ENCODE results near the gene PEX10.

PEX10 gene

DNA sequence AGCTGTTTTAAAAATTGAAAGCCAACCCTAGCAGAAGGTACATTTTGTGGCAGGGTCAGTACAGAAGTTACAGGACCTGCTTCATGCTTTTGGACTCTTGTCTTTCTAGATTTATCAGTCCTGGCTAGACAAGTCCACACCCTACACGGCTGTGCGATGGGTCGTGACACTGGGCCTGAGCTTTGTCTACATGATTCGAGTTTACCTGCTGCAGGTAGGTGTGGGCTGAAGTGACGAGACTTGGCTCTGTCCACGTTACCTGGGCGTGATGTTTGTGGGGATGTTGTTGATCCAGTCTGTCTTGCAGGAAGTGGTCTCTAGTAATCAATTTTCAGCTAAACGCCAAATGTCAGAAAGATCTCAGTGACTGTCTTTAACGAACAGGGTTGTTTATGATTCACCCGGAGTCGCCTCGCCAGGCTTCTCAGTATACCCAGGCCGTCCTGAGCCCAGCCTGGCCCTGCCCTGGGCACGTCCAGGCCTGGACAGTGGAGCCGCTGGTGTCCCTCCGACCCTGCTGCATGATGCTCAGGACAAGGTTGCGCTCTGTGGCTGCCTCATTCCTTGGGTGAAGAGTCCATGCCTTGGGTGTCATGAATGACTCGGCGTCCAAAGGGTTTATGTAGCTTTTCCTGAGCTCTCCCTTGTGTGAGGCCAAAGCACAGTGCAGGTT is 15.2 kb downstream of the PEX10 start:
- H3K9me3 ChIP-seq (ENCODE audit: control insufficient read depth in 2 of 2, low read length in 2 of 2), result no peaks in the 10 kb centered on the region
- H3K4me1 ChIP-seq (ENCODE audit: control insufficient read depth, insufficient read depth, low read length), result peaks cover 26% of the 10 kb centered on the region
- no peak overlapping the region for H3K9ac ChIP-seq (ENCODE audit: low read length in 2 of 2)
- peaks cover 51 to 63% of the 10 kb centered on the region in 2 donors for H3K36me3 ChIP-seq (ENCODE audit: control insufficient read depth in 2 of 2, insufficient read depth in 2 of 2, low read length in 2 of 2)
- H3K27me3 ChIP-seq (ENCODE audit: control insufficient read depth in 1 of 2, insufficient read depth in 2 of 2, low read length in 2 of 2), result no peaks in the 10 kb centered on the region
- no peak overlapping the region for H3K27ac ChIP-seq (ENCODE audit: low read length)
- H3K4me3 ChIP-seq (ENCODE audit: low read length in 2 of 2), result no peak overlapping the region

DNA sequence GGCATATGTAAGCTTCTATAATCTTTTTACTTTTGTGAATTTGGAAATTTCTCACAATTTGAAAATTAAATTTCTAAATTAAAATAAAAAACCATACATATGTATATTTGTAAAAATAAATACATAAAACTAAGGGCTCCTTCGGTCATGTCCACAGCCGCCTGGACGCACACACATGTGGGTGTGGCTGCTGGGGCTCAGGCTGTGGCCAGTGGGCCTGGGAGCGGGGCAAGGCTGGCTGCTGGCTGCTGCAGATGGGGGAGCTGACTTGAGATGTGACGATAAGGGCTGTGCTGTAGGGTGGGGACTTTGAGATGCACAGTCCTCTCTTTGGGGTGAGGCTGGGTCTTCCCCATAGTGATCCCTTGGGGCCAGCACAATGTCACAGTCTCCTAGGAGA is 15.9 kb downstream of the PEX10 start:
- Histone ChIP-seq H3K9me3 (ENCODE audit: control insufficient read depth in 2 of 2, low read length in 2 of 2) (no peaks in the 10 kb centered on the region), H3K27ac (ENCODE audit: low read length) (no peak overlapping the region), H3K9ac (ENCODE audit: low read length in 2 of 2) (no peak overlapping the region), H3K4me1 (ENCODE audit: control insufficient read depth, insufficient read depth, low read length) (peaks cover 27% of the 10 kb centered on the region), H3K4me3 (ENCODE audit: low read length in 2 of 2) (no peak overlapping the region), H3K36me3 (ENCODE audit: control insufficient read depth in 2 of 2, insufficient read depth in 2 of 2, low read length in 2 of 2) (peaks cover 45 to 57% of the 10 kb centered on the region in 2 donors), H3K27me3 (ENCODE audit: control insufficient read depth in 1 of 2, insufficient read depth in 2 of 2, low read length in 2 of 2) (no peaks in the 10 kb centered on the region)

- Histone ChIP-seq H3K36me3 (ENCODE audit: control insufficient read depth in 2 of 2, insufficient read depth in 2 of 2, low read length in 2 of 2) (peaks cover 45 to 56% of the 10 kb centered on the region in 2 donors), H3K9ac (ENCODE audit: low read length in 2 of 2) (no peak overlapping the region), H3K27me3 (ENCODE audit: control insufficient read depth in 1 of 2, insufficient read depth in 2 of 2, low read length in 2 of 2) (no peaks in the 10 kb centered on the region), H3K4me3 (ENCODE audit: low read length in 2 of 2) (no peak overlapping the region), H3K4me1 (ENCODE audit: control insufficient read depth, insufficient read depth, low read length) (peaks cover 30% of the 10 kb centered on the region), H3K9me3 (ENCODE audit: control insufficient read depth in 2 of 2, low read length in 2 of 2) (no peaks in the 10 kb centered on the region), H3K27ac (ENCODE audit: low read length) (no peak overlapping the region)
Measured at GRCh38 chr1:2396059-2396458, 16.3 kb downstream of the PEX10 start.

DNA sequence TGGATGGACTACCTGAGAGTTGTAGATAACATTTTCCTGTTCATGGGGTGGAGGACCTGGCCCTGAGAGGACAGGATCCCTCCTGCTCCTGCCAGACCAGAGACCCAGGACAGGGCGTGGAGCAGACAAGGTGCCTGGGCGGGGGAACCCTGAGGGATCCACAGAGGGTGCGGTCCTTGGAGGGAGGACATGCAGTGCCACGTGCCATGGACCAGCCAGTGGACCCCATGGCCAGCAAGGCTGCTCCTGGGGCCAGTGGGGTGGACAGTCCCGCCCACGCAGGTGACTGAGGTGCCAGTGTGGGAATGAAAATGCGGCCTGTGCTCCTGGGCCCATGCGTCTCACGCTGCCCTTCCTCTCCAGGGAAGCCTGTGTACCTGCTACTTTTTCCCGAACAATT is 17.1 kb downstream of the PEX10 start:
- Histone ChIP-seq H3K36me3 (ENCODE audit: control insufficient read depth in 2 of 2, insufficient read depth in 2 of 2, low read length in 2 of 2) (peaks cover 38 to 49% of the 10 kb centered on the region in 2 donors), H3K4me3 (ENCODE audit: low read length in 2 of 2) (no peak overlapping the region), H3K9me3 (ENCODE audit: control insufficient read depth in 2 of 2, low read length in 2 of 2) (no peaks in the 10 kb centered on the region), H3K27me3 (ENCODE audit: control insufficient read depth in 1 of 2, insufficient read depth in 2 of 2, low read length in 2 of 2) (no peaks in the 10 kb centered on the region), H3K27ac (ENCODE audit: low read length) (no peak overlapping the region), H3K9ac (ENCODE audit: low read length in 2 of 2) (no peak overlapping the region), H3K4me1 (ENCODE audit: control insufficient read depth, insufficient read depth, low read length) (peaks cover 37% of the 10 kb centered on the region)

- Histone ChIP-seq H3K4me1 (ENCODE audit: control insufficient read depth, insufficient read depth, low read length) (peaks cover 39% of the 10 kb centered on the region), H3K36me3 (ENCODE audit: control insufficient read depth in 2 of 2, insufficient read depth in 2 of 2, low read length in 2 of 2) (peaks cover 33 to 45% of the 10 kb centered on the region in 2 donors), H3K9ac (ENCODE audit: low read length in 2 of 2) (no peak overlapping the region), H3K9me3 (ENCODE audit: control insufficient read depth in 2 of 2, low read length in 2 of 2) (no peaks in the 10 kb centered on the region), H3K27me3 (ENCODE audit: control insufficient read depth in 1 of 2, insufficient read depth in 2 of 2, low read length in 2 of 2) (no peaks in the 10 kb centered on the region), H3K4me3 (ENCODE audit: low read length in 2 of 2) (no peak overlapping the region), H3K27ac (ENCODE audit: low read length) (no peak overlapping the region)
Measured at GRCh38 chr1:2394761-2395160, 17.6 kb downstream of the PEX10 start.

- Histone ChIP-seq H3K27me3 (ENCODE audit: control insufficient read depth in 1 of 2, insufficient read depth in 2 of 2, low read length in 2 of 2) (no peaks in the 10 kb centered on the region), H3K4me3 (ENCODE audit: low read length in 2 of 2) (no peak overlapping the region), H3K9ac (ENCODE audit: low read length in 2 of 2) (no peak overlapping the region), H3K27ac (ENCODE audit: low read length) (no peak overlapping the region), H3K36me3 (ENCODE audit: control insufficient read depth in 2 of 2, insufficient read depth in 2 of 2, low read length in 2 of 2) (peaks cover 28 to 39% of the 10 kb centered on the region in 2 donors), H3K9me3 (ENCODE audit: control insufficient read depth in 2 of 2, low read length in 2 of 2) (no peaks in the 10 kb centered on the region), H3K4me1 (ENCODE audit: control insufficient read depth, insufficient read depth, low read length) (peaks cover 39% of the 10 kb centered on the region)
Measured at GRCh38 chr1:2394220-2394619, 18.1 kb downstream of the PEX10 start.

DNA sequence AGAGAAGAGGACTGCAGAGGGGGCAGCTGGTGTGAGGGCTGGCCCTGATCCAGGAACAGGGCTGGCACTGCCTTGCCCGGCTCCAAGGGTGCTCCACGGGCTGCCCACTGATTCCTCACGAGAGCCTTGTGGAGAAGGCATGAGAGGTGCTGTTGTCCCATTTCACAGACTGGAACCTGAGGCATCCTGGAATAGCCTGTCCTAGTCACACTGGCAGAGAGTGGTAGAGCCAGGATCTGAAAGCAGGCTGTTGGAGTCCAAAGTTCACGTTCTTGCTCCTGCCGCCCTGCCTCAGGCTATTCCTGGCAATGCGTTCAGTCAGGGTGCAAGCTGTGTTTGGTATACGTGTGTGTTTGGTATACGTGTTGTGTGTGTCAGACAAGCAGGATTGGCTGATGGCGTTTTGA is 18.9 kb downstream of the PEX10 start:
- H3K4me1 ChIP-seq (ENCODE audit: control insufficient read depth, insufficient read depth, low read length), result peaks cover 39% of the 10 kb centered on the region
- peaks cover 22 to 34% of the 10 kb centered on the region in 2 donors for H3K36me3 ChIP-seq (ENCODE audit: control insufficient read depth in 2 of 2, insufficient read depth in 2 of 2, low read length in 2 of 2)
- no peak overlapping the region for H3K9ac ChIP-seq (ENCODE audit: low read length in 2 of 2)
- no peaks in the 10 kb centered on the region for H3K27me3 ChIP-seq (ENCODE audit: control insufficient read depth in 1 of 2, insufficient read depth in 2 of 2, low read length in 2 of 2)
- no peaks in the 10 kb centered on the region for H3K9me3 ChIP-seq (ENCODE audit: control insufficient read depth in 2 of 2, low read length in 2 of 2)
- H3K27ac ChIP-seq (ENCODE audit: low read length), result no peak overlapping the region
- no peak overlapping the region for H3K4me3 ChIP-seq (ENCODE audit: low read length in 2 of 2)

DNA sequence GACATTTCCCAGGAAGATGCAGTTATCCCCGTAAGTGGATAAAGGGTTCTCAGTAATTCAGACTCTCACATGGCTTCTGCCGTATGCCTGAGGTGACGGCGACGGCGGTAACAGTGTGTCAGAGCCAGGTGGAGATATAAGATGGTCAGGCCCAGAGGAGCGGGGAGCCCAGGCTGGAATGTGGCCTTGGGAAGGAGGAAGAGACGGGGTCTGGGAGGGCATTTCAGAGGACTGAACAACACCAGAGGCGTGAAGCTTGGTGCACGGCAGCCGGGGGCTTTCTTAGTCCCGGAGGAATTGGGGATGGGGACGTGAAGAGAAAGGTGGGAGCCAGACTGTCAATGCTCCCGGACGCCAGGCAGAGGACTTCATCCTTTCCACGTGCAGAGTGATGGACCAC is 19.7 kb downstream of the PEX10 start:
- peaks cover 19 to 30% of the 10 kb centered on the region in 2 donors for H3K36me3 ChIP-seq (ENCODE audit: control insufficient read depth in 2 of 2, insufficient read depth in 2 of 2, low read length in 2 of 2)
- H3K27ac ChIP-seq (ENCODE audit: low read length), result no peak overlapping the region
- no peaks in the 10 kb centered on the region for H3K27me3 ChIP-seq (ENCODE audit: control insufficient read depth in 1 of 2, insufficient read depth in 2 of 2, low read length in 2 of 2)
- peak overlapping the region; percentile 73 to 76 for H3K9ac ChIP-seq (ENCODE audit: low read length in 2 of 2)
- no peaks in the 10 kb centered on the region for H3K9me3 ChIP-seq (ENCODE audit: control insufficient read depth in 2 of 2, low read length in 2 of 2)
- H3K4me1 ChIP-seq (ENCODE audit: control insufficient read depth, insufficient read depth, low read length), result peaks cover 39% of the 10 kb centered on the region
- H3K4me3 ChIP-seq (ENCODE audit: low read length in 2 of 2), result peak overlapping the region; percentile 90

DNA sequence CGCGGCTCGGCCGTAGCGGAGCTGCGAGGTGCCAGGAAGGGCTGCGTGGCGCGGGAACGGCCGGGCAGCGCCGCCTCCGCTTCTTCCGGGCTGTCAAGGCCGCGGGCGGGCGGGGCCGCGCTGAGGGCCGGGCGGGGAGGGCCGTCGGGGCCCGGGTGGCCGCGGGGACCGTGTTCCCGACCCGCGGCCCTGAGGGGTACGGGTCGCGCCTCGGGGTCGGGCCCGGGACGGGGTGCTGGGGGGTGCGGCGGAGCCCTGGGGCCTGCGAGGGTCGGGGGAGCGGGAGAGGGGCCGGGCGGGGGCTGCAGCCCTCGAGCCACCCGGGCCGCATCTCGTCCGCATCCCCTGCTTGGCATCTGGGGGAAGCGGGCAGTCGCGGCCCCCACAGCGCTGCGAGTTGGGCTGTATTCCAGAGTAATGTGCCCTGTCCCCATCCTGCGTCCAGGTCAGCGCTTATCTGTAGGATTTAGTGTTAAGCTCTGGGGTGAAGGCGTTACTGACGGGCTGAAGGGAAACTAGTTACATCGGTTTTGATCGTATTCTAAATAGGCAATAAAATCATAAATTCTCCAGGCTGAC is 20.3 kb downstream of the PEX10 start:
- H3K27ac ChIP-seq (ENCODE audit: low read length), result peak overlapping the region; percentile 41
- H3K27me3 ChIP-seq (ENCODE audit: control insufficient read depth in 1 of 2, insufficient read depth in 2 of 2, low read length in 2 of 2), result no peaks in the 10 kb centered on the region
- H3K9me3 ChIP-seq (ENCODE audit: control insufficient read depth in 2 of 2, low read length in 2 of 2), result no peaks in the 10 kb centered on the region
- peak overlapping the region; percentile 90 for H3K4me3 ChIP-seq (ENCODE audit: low read length in 2 of 2)
- H3K9ac ChIP-seq (ENCODE audit: low read length in 2 of 2), result peak overlapping the region; percentile 73 to 76
- peaks cover 39% of the 10 kb centered on the region for H3K4me1 ChIP-seq (ENCODE audit: control insufficient read depth, insufficient read depth, low read length)
- peaks cover 12 to 24% of the 10 kb centered on the region in 2 donors for H3K36me3 ChIP-seq (ENCODE audit: control insufficient read depth in 2 of 2, insufficient read depth in 2 of 2, low read length in 2 of 2)

GRCh38 chr1:2391041-2391930 is 21.1 kb downstream of the PEX10 start, which contains the start of the genes MORN1 and RER1:
TSS of gene MORN1 (minus strand) at chr1:2391554. CDS start at chr1:2391533, 21 bp downstream.
TSS of gene RER1 (plus strand) at chr1:2391841. CDS start at chr1:2395791, 3,950 bp downstream.
- Histone ChIP-seq H3K27me3 (ENCODE audit: control insufficient read depth in 1 of 2, insufficient read depth in 2 of 2, low read length in 2 of 2) (no peaks in the 10 kb centered on the region), H3K36me3 (ENCODE audit: control insufficient read depth in 2 of 2, insufficient read depth in 2 of 2, low read length in 2 of 2) (peaks cover 10 to 19% of the 10 kb centered on the region in 2 donors), H3K9me3 (ENCODE audit: control insufficient read depth in 2 of 2, low read length in 2 of 2) (no peaks in the 10 kb centered on the region), H3K4me3 (ENCODE audit: low read length in 2 of 2) (peak within 1 kb of the TSS; percentile 90), H3K4me1 (ENCODE audit: control insufficient read depth, insufficient read depth, low read length) (peaks cover 39% of the 10 kb centered on the region), H3K27ac (ENCODE audit: low read length) (peak within 1 kb of the TSS; percentile 62), H3K9ac (ENCODE audit: low read length in 2 of 2) (peak within 1 kb of the TSS; percentile 76)
